22Rv1 (cell line): Measurements from ENCODE around the gene CELA1.

Experiments
- ZFX ChIP-seq: fragments of 450-650 bp; IDR thresholded peaks from 2 replicates; pipeline ENCODE4 v1.6.1; 2017; ENCODE audit warnings: antibody characterized with exemption, borderline replicate concordance
- TF ChIP-seq, protein P1 (sequence below): fragments of 450-650 bp; IDR thresholded peaks from 2 replicates; pipeline ENCODE4 v1.5.1; 2017; ENCODE audit warnings: mild to moderate bottlenecking

DNA sequence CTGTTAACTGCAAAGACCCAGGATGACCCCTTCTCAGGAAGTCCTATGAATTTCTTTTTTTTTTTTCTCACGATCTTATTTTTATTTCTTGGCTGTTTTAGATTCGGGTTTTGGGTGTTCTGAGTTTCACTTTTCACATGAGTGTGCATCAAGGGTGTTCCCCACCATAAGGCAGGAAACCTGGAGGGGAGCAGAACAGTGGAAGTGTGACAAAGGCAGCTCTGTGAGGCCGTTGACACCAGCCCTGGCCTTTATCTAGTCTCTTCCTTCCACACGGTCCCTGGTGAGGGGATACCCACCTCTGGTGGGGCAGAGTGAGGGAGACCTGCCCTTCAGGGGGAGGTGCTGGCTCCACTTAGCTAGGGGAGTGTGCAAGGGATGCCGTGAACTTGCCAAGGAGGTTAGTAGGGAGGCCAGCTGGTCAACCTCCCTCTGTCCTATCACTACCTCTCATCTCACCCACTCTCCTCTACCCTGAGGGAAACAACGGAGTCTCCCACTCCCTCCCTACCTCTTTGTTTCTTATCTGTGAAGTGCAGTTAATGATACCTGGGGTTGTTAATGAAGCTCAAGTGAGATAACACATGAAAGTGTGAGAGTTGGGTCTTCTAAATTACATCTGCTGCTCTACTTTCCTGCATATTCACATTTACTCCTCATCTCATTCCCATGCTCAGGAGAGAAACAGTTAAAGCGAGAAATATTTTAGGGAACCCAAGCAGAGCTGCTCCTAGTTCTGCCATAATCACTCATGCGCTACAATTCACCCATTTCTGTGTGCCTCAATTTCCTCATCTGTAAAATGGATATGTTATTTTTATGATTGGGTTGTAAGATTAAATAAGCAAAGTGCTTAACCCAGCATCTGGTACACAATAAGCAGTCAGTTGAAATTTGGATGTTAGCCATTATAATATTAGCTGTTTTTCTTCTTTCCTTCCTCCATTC lies 49.1 kb upstream of the CELA1 start:
- TF ChIP-seq, protein P1, sequence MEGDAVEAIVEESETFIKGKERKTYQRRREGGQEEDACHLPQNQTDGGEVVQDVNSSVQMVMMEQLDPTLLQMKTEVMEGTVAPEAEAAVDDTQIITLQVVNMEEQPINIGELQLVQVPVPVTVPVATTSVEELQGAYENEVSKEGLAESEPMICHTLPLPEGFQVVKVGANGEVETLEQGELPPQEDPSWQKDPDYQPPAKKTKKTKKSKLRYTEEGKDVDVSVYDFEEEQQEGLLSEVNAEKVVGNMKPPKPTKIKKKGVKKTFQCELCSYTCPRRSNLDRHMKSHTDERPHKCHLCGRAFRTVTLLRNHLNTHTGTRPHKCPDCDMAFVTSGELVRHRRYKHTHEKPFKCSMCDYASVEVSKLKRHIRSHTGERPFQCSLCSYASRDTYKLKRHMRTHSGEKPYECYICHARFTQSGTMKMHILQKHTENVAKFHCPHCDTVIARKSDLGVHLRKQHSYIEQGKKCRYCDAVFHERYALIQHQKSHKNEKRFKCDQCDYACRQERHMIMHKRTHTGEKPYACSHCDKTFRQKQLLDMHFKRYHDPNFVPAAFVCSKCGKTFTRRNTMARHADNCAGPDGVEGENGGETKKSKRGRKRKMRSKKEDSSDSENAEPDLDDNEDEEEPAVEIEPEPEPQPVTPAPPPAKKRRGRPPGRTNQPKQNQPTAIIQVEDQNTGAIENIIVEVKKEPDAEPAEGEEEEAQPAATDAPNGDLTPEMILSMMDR = no peak
- no peak for TF ChIP-seq ZFX
